ENCODE measurements around the gene TNRC6C. TPM values are rescaled to one million over a fixed set of nuclear protein-coding genes. Genes with fewer than 3 reads are reported as not detected.

The TNRC6C gene
- total and polyA plus RNA-seq, 2 experiments from 2014 or later = 10.1 to 16.6 TPM

DNA sequence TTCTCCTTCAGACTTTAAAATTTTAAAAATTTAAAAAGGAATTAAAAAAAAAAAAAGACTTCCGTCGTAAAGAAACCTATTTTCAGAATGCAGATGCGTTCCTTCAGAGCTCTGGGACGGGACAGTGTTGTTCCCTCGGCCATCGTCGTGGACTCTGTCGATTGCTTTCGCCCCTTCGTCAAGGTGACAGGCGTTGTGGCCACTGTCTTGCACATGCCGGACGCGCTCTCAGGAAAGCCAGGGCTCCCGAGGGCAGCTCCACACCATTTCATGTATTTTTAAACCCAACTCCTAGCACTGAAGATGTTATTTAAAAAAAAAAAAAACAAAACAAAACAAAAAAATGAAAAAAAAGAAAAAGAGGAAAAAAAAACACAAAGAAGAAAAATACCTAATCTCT is 147.7 kb downstream of the TNRC6C start:
- Mint-ChIP-seq H3K4me3 (no peak overlapping the region), H3K27ac (no peak overlapping the region), H3K27me3 (ENCODE audit: insufficient read depth, low read depth, poor library complexity) (peaks cover 10% of the 10 kb centered on the region), H3K9me3 (peaks cover 7% of the 10 kb centered on the region), H3K4me1 (peaks cover 3% of the 10 kb centered on the region; the same call in 2 of the 3 replicates), H3K36me3 (ENCODE audit: low read depth) (peaks cover 46% of the 10 kb centered on the region)
- DNase-seq (ENCODE audit: low spot score) (no peak), ATAC-seq (no peak)
- Histone ChIP-seq H3K27me3 (ENCODE audit: insufficient read depth) (no peaks in the 10 kb centered on the region), H2AFZ (no peak overlapping the region), H3K4me1 (ENCODE audit: insufficient read depth) (peaks cover 11% of the 10 kb centered on the region), H3K79me2 (replicated peaks; ENCODE audit: insufficient read depth) (no peaks in the 10 kb centered on the region), H3F3A (replicated peaks; ENCODE audit: low read depth) (no peaks in the 10 kb centered on the region), H3K4me2 (no peak overlapping the region), H4K20me1 (replicated peaks; ENCODE audit: insufficient read depth) (no peaks in the 10 kb centered on the region; the same call in 1 of the 2 replicates), H3K4me3 (no peak overlapping the region), H3K9me2 (ENCODE audit: insufficient read depth) (no peaks in the 10 kb centered on the region), H3K27ac (ENCODE audit: low read depth) (no peak overlapping the region), H3K36me3 (ENCODE audit: insufficient read depth) (peaks cover 22% of the 10 kb centered on the region)
- TF ChIP-seq ZNF331 (CRISPR knock-in tag; IDR thresholded peaks at IDR 0.05; ENCODE audit: low read depth) (no peak), EZH2phosphoT487 (IDR thresholded peaks at IDR 0.05; ENCODE audit: unreplicated experiment) (no peak), POLR2AphosphoS5 (IDR thresholded peaks at IDR 0.05; ENCODE audit: low read depth) (no peak), STAT1 (IDR thresholded peaks at IDR 0.05; ENCODE audit: unreplicated experiment) (no peak), EZH2 (IDR thresholded peaks at IDR 0.05; ENCODE audit: low read depth, unreplicated experiment) (no peak), CREB1 (CRISPR knock-in tag; IDR thresholded peaks at IDR 0.05; ENCODE audit: low read depth) (no peak), NANOG (IDR thresholded peaks at IDR 0.05; ENCODE audit: borderline replicate concordance) (no peak)
- TF ChIP-seq, protein P1, sequence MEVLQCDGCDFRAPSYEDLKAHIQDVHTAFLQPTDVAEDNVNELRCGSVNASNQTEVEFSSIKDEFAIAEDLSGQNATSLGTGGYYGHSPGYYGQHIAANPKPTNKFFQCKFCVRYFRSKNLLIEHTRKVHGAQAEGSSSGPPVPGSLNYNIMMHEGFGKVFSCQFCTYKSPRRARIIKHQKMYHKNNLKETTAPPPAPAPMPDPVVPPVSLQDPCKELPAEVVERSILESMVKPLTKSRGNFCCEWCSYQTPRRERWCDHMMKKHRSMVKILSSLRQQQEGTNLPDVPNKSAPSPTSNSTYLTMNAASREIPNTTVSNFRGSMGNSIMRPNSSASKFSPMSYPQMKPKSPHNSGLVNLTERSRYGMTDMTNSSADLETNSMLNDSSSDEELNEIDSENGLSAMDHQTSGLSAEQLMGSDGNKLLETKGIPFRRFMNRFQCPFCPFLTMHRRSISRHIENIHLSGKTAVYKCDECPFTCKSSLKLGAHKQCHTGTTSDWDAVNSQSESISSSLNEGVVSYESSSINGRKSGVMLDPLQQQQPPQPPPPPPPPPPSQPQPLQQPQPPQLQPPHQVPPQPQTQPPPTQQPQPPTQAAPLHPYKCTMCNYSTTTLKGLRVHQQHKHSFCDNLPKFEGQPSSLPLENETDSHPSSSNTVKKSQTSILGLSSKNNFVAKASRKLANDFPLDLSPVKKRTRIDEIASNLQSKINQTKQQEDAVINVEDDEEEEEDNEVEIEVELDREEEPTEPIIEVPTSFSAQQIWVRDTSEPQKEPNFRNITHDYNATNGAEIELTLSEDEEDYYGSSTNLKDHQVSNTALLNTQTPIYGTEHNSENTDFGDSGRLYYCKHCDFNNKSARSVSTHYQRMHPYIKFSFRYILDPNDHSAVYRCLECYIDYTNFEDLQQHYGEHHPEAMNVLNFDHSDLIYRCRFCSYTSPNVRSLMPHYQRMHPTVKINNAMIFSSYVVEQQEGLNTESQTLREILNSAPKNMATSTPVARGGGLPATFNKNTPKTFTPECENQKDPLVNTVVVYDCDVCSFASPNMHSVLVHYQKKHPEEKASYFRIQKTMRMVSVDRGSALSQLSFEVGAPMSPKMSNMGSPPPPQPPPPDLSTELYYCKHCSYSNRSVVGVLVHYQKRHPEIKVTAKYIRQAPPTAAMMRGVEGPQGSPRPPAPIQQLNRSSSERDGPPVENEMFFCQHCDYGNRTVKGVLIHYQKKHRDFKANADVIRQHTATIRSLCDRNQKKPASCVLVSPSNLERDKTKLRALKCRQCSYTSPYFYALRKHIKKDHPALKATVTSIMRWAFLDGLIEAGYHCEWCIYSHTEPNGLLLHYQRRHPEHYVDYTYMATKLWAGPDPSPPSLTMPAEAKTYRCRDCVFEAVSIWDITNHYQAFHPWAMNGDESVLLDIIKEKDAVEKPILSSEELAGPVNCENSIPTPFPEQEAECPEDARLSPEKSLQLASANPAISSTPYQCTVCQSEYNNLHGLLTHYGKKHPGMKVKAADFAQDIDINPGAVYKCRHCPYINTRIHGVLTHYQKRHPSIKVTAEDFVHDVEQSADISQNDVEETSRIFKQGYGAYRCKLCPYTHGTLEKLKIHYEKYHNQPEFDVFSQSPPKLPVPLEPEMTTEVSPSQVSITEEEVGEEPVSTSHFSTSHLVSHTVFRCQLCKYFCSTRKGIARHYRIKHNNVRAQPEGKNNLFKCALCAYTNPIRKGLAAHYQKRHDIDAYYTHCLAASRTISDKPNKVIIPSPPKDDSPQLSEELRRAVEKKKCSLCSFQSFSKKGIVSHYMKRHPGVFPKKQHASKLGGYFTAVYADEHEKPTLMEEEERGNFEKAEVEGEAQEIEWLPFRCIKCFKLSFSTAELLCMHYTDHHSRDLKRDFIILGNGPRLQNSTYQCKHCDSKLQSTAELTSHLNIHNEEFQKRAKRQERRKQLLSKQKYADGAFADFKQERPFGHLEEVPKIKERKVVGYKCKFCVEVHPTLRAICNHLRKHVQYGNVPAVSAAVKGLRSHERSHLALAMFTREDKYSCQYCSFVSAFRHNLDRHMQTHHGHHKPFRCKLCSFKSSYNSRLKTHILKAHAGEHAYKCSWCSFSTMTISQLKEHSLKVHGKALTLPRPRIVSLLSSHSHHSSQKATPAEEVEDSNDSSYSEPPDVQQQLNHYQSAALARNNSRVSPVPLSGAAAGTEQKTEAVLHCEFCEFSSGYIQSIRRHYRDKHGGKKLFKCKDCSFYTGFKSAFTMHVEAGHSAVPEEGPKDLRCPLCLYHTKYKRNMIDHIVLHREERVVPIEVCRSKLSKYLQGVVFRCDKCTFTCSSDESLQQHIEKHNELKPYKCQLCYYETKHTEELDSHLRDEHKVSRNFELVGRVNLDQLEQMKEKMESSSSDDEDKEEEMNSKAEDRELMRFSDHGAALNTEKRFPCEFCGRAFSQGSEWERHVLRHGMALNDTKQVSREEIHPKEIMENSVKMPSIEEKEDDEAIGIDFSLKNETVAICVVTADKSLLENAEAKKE (CRISPR knock-in tag; IDR thresholded peaks at IDR 0.05) = no peak
- TF ChIP-seq, protein P2, sequence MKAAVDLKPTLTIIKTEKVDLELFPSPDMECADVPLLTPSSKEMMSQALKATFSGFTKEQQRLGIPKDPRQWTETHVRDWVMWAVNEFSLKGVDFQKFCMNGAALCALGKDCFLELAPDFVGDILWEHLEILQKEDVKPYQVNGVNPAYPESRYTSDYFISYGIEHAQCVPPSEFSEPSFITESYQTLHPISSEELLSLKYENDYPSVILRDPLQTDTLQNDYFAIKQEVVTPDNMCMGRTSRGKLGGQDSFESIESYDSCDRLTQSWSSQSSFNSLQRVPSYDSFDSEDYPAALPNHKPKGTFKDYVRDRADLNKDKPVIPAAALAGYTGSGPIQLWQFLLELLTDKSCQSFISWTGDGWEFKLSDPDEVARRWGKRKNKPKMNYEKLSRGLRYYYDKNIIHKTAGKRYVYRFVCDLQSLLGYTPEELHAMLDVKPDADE (IDR thresholded peaks at IDR 0.05) = no peak
- TF ChIP-seq, protein P3, sequence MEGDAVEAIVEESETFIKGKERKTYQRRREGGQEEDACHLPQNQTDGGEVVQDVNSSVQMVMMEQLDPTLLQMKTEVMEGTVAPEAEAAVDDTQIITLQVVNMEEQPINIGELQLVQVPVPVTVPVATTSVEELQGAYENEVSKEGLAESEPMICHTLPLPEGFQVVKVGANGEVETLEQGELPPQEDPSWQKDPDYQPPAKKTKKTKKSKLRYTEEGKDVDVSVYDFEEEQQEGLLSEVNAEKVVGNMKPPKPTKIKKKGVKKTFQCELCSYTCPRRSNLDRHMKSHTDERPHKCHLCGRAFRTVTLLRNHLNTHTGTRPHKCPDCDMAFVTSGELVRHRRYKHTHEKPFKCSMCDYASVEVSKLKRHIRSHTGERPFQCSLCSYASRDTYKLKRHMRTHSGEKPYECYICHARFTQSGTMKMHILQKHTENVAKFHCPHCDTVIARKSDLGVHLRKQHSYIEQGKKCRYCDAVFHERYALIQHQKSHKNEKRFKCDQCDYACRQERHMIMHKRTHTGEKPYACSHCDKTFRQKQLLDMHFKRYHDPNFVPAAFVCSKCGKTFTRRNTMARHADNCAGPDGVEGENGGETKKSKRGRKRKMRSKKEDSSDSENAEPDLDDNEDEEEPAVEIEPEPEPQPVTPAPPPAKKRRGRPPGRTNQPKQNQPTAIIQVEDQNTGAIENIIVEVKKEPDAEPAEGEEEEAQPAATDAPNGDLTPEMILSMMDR (conservative IDR thresholded peaks at IDR 0.05; ENCODE audit: low read depth in 2 of 2) = no peak

Measured in GM23338 (cell line).